BLaER1 (cell line): ENCODE measurements around the gene MOK.

Experiments used
- H3K27ac ChIP-seq: shearing (Covaris generic); formaldehyde crosslinking; 2 replicates; pipeline ENCODE4 v1.8.1; 2022
- H3K27me3 ChIP-seq: shearing (Covaris generic); formaldehyde crosslinking; 2 replicates; pipeline ENCODE4 v1.8.1; 2022
- H3K36me3 ChIP-seq: shearing (Covaris generic); formaldehyde crosslinking; 2 replicates; pipeline ENCODE4 v1.8.1; 2022
- H3K4me1 ChIP-seq: shearing (Covaris generic); formaldehyde crosslinking; 2 replicates; pipeline ENCODE4 v1.8.1; 2022
- H3K4me2 ChIP-seq: shearing (Covaris generic); formaldehyde crosslinking; 2 replicates; pipeline ENCODE4 v1.8.1; 2022
- H3K4me3 ChIP-seq: shearing (Covaris generic); formaldehyde crosslinking; 2 replicates; pipeline ENCODE4 v1.8.1; 2022
- H3K9ac ChIP-seq: shearing (Covaris generic); formaldehyde crosslinking; 2 replicates; pipeline ENCODE4 v1.8.1; 2022
- H3K9me3 ChIP-seq: shearing (Covaris generic); formaldehyde crosslinking; 2 replicates; pipeline ENCODE4 v1.8.1; 2022
- H4K20me1 ChIP-seq: shearing (Covaris generic); formaldehyde crosslinking; 2 replicates; pipeline ENCODE4 v1.8.1; 2022
- Cebpa-rat ChIP-seq: shearing (Covaris generic); IDR thresholded peaks from 2 replicates; pipeline ENCODE4 v1.8.1; 2022

Gene MOK

GRCh38 chr14:102235275-102235897, 69.6 kb downstream of the MOK start:
- TF ChIP-seq Cebpa-rat = no peak
- Histone ChIP-seq H3K4me2 (no peak overlapping the region), H3K4me3 (no peak overlapping the region), H3K27me3 (no peaks in the 10 kb centered on the region), H4K20me1 (no peaks in the 10 kb centered on the region), H3K36me3 (no peaks in the 10 kb centered on the region), H3K27ac (no peak overlapping the region), H3K9ac (no peak overlapping the region), H3K9me3 (no peaks in the 10 kb centered on the region), H3K4me1 (no peaks in the 10 kb centered on the region)

- Histone ChIP-seq H3K4me3 (no peak overlapping the region), H3K9ac (no peak overlapping the region)
These were observed 70.4 kb downstream of the MOK start for GRCh38 chr14:102234331-102235264.

GRCh38 chr14:102233081-102233480, 71.9 kb downstream of the MOK start:
- Histone ChIP-seq H3K4me2 (no peak overlapping the region), H3K36me3 (no peaks in the 10 kb centered on the region), H4K20me1 (no peaks in the 10 kb centered on the region), H3K27ac (no peak overlapping the region), H3K27me3 (no peaks in the 10 kb centered on the region), H3K4me1 (no peaks in the 10 kb centered on the region), H3K4me3 (no peak overlapping the region), H3K9ac (no peak overlapping the region), H3K9me3 (no peaks in the 10 kb centered on the region)
- TF ChIP-seq Cebpa-rat = no peak

More at GRCh38 chr14:102234331-102235264, 70.4 kb downstream of the MOK start:
- no peaks in the 10 kb centered on the region for H3K27me3 ChIP-seq
- TF ChIP-seq Cebpa-rat = no peak
- H3K4me1 ChIP-seq = no peaks in the 10 kb centered on the region
- no peak overlapping the region for H3K27ac ChIP-seq
- no peaks in the 10 kb centered on the region for H3K9me3 ChIP-seq
- no peak overlapping the region for H3K4me2 ChIP-seq
- H4K20me1 ChIP-seq = no peaks in the 10 kb centered on the region
- no peaks in the 10 kb centered on the region for H3K36me3 ChIP-seq

- H3K4me3 ChIP-seq = no peak overlapping the region
- TF ChIP-seq Cebpa-rat = no peak
- H3K27me3 ChIP-seq = no peaks in the 10 kb centered on the region
- H3K9me3 ChIP-seq = no peaks in the 10 kb centered on the region
- H3K9ac ChIP-seq = no peak overlapping the region
- peaks cover 8% of the 10 kb centered on the region for H3K4me1 ChIP-seq
- H4K20me1 ChIP-seq = no peaks in the 10 kb centered on the region
- H3K4me2 ChIP-seq = no peak overlapping the region
- no peaks in the 10 kb centered on the region for H3K36me3 ChIP-seq
- H3K27ac ChIP-seq = no peak overlapping the region
These were observed 72.7 kb downstream of the MOK start for GRCh38 chr14:102232348-102232625.

GRCh38 chr14:102231476-102232347, 73.3 kb downstream of the MOK start:
- no peaks in the 10 kb centered on the region for H4K20me1 ChIP-seq
- H3K9me3 ChIP-seq = no peaks in the 10 kb centered on the region
- no peaks in the 10 kb centered on the region for H3K36me3 ChIP-seq
- no peak overlapping the region for H3K9ac ChIP-seq
- no peak overlapping the region for H3K4me3 ChIP-seq
- no peak for TF ChIP-seq Cebpa-rat
- H3K27me3 ChIP-seq = no peaks in the 10 kb centered on the region
- H3K27ac ChIP-seq = no peak overlapping the region
- peaks cover 13% of the 10 kb centered on the region for H3K4me1 ChIP-seq
- H3K4me2 ChIP-seq = no peak overlapping the region

GRCh38 chr14:102230481-102231210, 74.3 kb downstream of the MOK start:
- peaks cover 21% of the 10 kb centered on the region for H3K4me1 ChIP-seq
- H3K27ac ChIP-seq = no peak overlapping the region
- no peak overlapping the region for H3K4me3 ChIP-seq
- no peaks in the 10 kb centered on the region for H3K36me3 ChIP-seq
- H4K20me1 ChIP-seq = no peaks in the 10 kb centered on the region
- H3K9me3 ChIP-seq = no peaks in the 10 kb centered on the region
- H3K27me3 ChIP-seq = no peaks in the 10 kb centered on the region
- no peak overlapping the region for H3K4me2 ChIP-seq
- TF ChIP-seq Cebpa-rat = no peak
- no peak overlapping the region for H3K9ac ChIP-seq

GRCh38 chr14:102229739-102230092, 75.2 kb downstream of the MOK start:
- Histone ChIP-seq H3K4me3 (no peak overlapping the region), H3K9ac (no peak overlapping the region), H3K9me3 (no peaks in the 10 kb centered on the region), H3K4me2 (no peak overlapping the region), H3K27me3 (no peaks in the 10 kb centered on the region), H3K27ac (no peak overlapping the region), H4K20me1 (no peaks in the 10 kb centered on the region), H3K36me3 (no peaks in the 10 kb centered on the region), H3K4me1 (peaks cover 23% of the 10 kb centered on the region)
- TF ChIP-seq Cebpa-rat = no peak

- Histone ChIP-seq H4K20me1 (no peaks in the 10 kb centered on the region), H3K4me2 (no peak overlapping the region), H3K9ac (no peak overlapping the region), H3K9me3 (no peaks in the 10 kb centered on the region), H3K27me3 (no peaks in the 10 kb centered on the region), H3K4me3 (no peak overlapping the region), H3K4me1 (peaks cover 23% of the 10 kb centered on the region), H3K36me3 (no peaks in the 10 kb centered on the region), H3K27ac (no peak overlapping the region)
- TF ChIP-seq Cebpa-rat = no peak
These were observed 75.8 kb downstream of the MOK start for GRCh38 chr14:102229071-102229738.
